ENCODE measurements around the gene KIF1A.

Gene KIF1A

GRCh38 chr2:240752209-240752608 lies 67.8 kb downstream of the KIF1A start:
- Histone ChIP-seq H3K4me1 (ENCODE audit: insufficient read depth, low read length) (no peaks in the 10 kb centered on the region), H3K27me3 (ENCODE audit: insufficient read depth, low read length) (no peaks in the 10 kb centered on the region), H3K4me3 (ENCODE audit: low read length) (no peak overlapping the region), H3K9ac (ENCODE audit: low read depth, low read length) (no peak overlapping the region), H3K36me3 (ENCODE audit: insufficient read depth, low read length) (peaks cover 79% of the 10 kb centered on the region), H3K9me3 (ENCODE audit: insufficient read depth, low read depth, low read length) (no peaks in the 10 kb centered on the region), H3K27ac (ENCODE audit: low read depth, low read length) (no peak overlapping the region)
- 96% methylated on average over 10 of the region's 10 CpGs for WGBS

GRCh38 chr2:240750409-240750808 lies 69.6 kb downstream of the KIF1A start:
- H3K9me3 ChIP-seq (ENCODE audit: insufficient read depth, low read depth, low read length), result no peaks in the 10 kb centered on the region
- H3K4me1 ChIP-seq (ENCODE audit: insufficient read depth, low read length), result no peaks in the 10 kb centered on the region
- no peak overlapping the region for H3K9ac ChIP-seq (ENCODE audit: low read depth, low read length)
- no peaks in the 10 kb centered on the region for H3K27me3 ChIP-seq (ENCODE audit: insufficient read depth, low read length)
- no peak overlapping the region for H3K27ac ChIP-seq (ENCODE audit: low read depth, low read length)
- H3K36me3 ChIP-seq (ENCODE audit: insufficient read depth, low read length), result peaks cover 79% of the 10 kb centered on the region
- 93% methylated on average over 22 of the region's 22 CpGs for WGBS
- H3K4me3 ChIP-seq (ENCODE audit: low read length), result no peak overlapping the region

- H3K9me3 ChIP-seq (ENCODE audit: insufficient read depth, low read depth, low read length), result no peaks in the 10 kb centered on the region
- peaks cover 86% of the 10 kb centered on the region for H3K36me3 ChIP-seq (ENCODE audit: insufficient read depth, low read length)
- no peaks in the 10 kb centered on the region for H3K27me3 ChIP-seq (ENCODE audit: insufficient read depth, low read length)
- no peaks in the 10 kb centered on the region for H3K4me1 ChIP-seq (ENCODE audit: insufficient read depth, low read length)
- H3K27ac ChIP-seq (ENCODE audit: low read depth, low read length), result no peak overlapping the region
- H3K9ac ChIP-seq (ENCODE audit: low read depth, low read length), result no peak overlapping the region
- 91% methylated on average over 7 of the region's 7 CpGs for WGBS
- H3K4me3 ChIP-seq (ENCODE audit: low read length), result no peak overlapping the region
Measured at GRCh38 chr2:240749516-240749915, 70.5 kb downstream of the KIF1A start.

- H3K9me3 ChIP-seq (ENCODE audit: insufficient read depth, low read depth, low read length), result no peaks in the 10 kb centered on the region
- WGBS, result 94% methylated on average over 11 of the region's 11 CpGs
- no peak overlapping the region for H3K27ac ChIP-seq (ENCODE audit: low read depth, low read length)
- no peaks in the 10 kb centered on the region for H3K4me1 ChIP-seq (ENCODE audit: insufficient read depth, low read length)
- peaks cover 89% of the 10 kb centered on the region for H3K36me3 ChIP-seq (ENCODE audit: insufficient read depth, low read length)
- no peaks in the 10 kb centered on the region for H3K27me3 ChIP-seq (ENCODE audit: insufficient read depth, low read length)
- H3K9ac ChIP-seq (ENCODE audit: low read depth, low read length), result no peak overlapping the region
- no peak overlapping the region for H3K4me3 ChIP-seq (ENCODE audit: low read length)
Measured at GRCh38 chr2:240747256-240747655, 72.8 kb downstream of the KIF1A start.

GRCh38 chr2:240746671-240747070 lies 73.3 kb downstream of the KIF1A start:
- H3K4me1 ChIP-seq (ENCODE audit: insufficient read depth, low read length), result no peaks in the 10 kb centered on the region
- no peaks in the 10 kb centered on the region for H3K27me3 ChIP-seq (ENCODE audit: insufficient read depth, low read length)
- H3K4me3 ChIP-seq (ENCODE audit: low read length), result no peak overlapping the region
- H3K9ac ChIP-seq (ENCODE audit: low read depth, low read length), result no peak overlapping the region
- no peak overlapping the region for H3K27ac ChIP-seq (ENCODE audit: low read depth, low read length)
- H3K36me3 ChIP-seq (ENCODE audit: insufficient read depth, low read length), result peaks cover 95% of the 10 kb centered on the region
- 97% methylated on average over 16 of the region's 16 CpGs for WGBS
- H3K9me3 ChIP-seq (ENCODE audit: insufficient read depth, low read depth, low read length), result no peaks in the 10 kb centered on the region

- no peak overlapping the region for H3K27ac ChIP-seq (ENCODE audit: low read depth, low read length)
- no peaks in the 10 kb centered on the region for H3K9me3 ChIP-seq (ENCODE audit: insufficient read depth, low read depth, low read length)
- H3K27me3 ChIP-seq (ENCODE audit: insufficient read depth, low read length), result no peaks in the 10 kb centered on the region
- peaks cover 99% of the 10 kb centered on the region for H3K36me3 ChIP-seq (ENCODE audit: insufficient read depth, low read length)
- no peak overlapping the region for H3K4me3 ChIP-seq (ENCODE audit: low read length)
- no peaks in the 10 kb centered on the region for H3K4me1 ChIP-seq (ENCODE audit: insufficient read depth, low read length)
- no peak overlapping the region for H3K9ac ChIP-seq (ENCODE audit: low read depth, low read length)
- WGBS, result 94% methylated on average over 15 of the region's 15 CpGs
Measured at GRCh38 chr2:240745962-240746361, 74.1 kb downstream of the KIF1A start.

GRCh38 chr2:240745456-240745855 lies 74.6 kb downstream of the KIF1A start:
- H3K4me3 ChIP-seq (ENCODE audit: low read length), result no peak overlapping the region
- WGBS, result 95% methylated on average over 15 of the region's 15 CpGs
- H3K27ac ChIP-seq (ENCODE audit: low read depth, low read length), result no peak overlapping the region
- no peaks in the 10 kb centered on the region for H3K4me1 ChIP-seq (ENCODE audit: insufficient read depth, low read length)
- peaks cover 99% of the 10 kb centered on the region for H3K36me3 ChIP-seq (ENCODE audit: insufficient read depth, low read length)
- no peaks in the 10 kb centered on the region for H3K9me3 ChIP-seq (ENCODE audit: insufficient read depth, low read depth, low read length)
- no peaks in the 10 kb centered on the region for H3K27me3 ChIP-seq (ENCODE audit: insufficient read depth, low read length)
- no peak overlapping the region for H3K9ac ChIP-seq (ENCODE audit: low read depth, low read length)

GRCh38 chr2:240742602-240743095 lies 77.4 kb downstream of the KIF1A start:
- H3K4me1 ChIP-seq (ENCODE audit: insufficient read depth, low read length), result no peaks in the 10 kb centered on the region
- no peak overlapping the region for H3K9ac ChIP-seq (ENCODE audit: low read depth, low read length)
- no peaks in the 10 kb centered on the region for H3K9me3 ChIP-seq (ENCODE audit: insufficient read depth, low read depth, low read length)
- H3K4me3 ChIP-seq (ENCODE audit: low read length), result no peak overlapping the region
- 93% methylated on average over 11 of the region's 13 CpGs for WGBS
- peaks cover 99% of the 10 kb centered on the region for H3K36me3 ChIP-seq (ENCODE audit: insufficient read depth, low read length)
- no peak overlapping the region for H3K27ac ChIP-seq (ENCODE audit: low read depth, low read length)
- no peaks in the 10 kb centered on the region for H3K27me3 ChIP-seq (ENCODE audit: insufficient read depth, low read length)

GRCh38 chr2:240741091-240741490 lies 78.9 kb downstream of the KIF1A start:
- WGBS, result 93% methylated on average over 18 of the region's 18 CpGs
- no peak overlapping the region for H3K9ac ChIP-seq (ENCODE audit: low read depth, low read length)
- no peak overlapping the region for H3K27ac ChIP-seq (ENCODE audit: low read depth, low read length)
- no peaks in the 10 kb centered on the region for H3K27me3 ChIP-seq (ENCODE audit: insufficient read depth, low read length)
- H3K9me3 ChIP-seq (ENCODE audit: insufficient read depth, low read depth, low read length), result no peaks in the 10 kb centered on the region
- H3K36me3 ChIP-seq (ENCODE audit: insufficient read depth, low read length), result peaks cover 99% of the 10 kb centered on the region
- no peak overlapping the region for H3K4me3 ChIP-seq (ENCODE audit: low read length)
- H3K4me1 ChIP-seq (ENCODE audit: insufficient read depth, low read length), result no peaks in the 10 kb centered on the region

GRCh38 chr2:240739797-240740196 lies 80.2 kb downstream of the KIF1A start:
- no peaks in the 10 kb centered on the region for H3K4me1 ChIP-seq (ENCODE audit: insufficient read depth, low read length)
- no peaks in the 10 kb centered on the region for H3K9me3 ChIP-seq (ENCODE audit: insufficient read depth, low read depth, low read length)
- H3K27me3 ChIP-seq (ENCODE audit: insufficient read depth, low read length), result no peaks in the 10 kb centered on the region
- 95% methylated on average over 16 of the region's 16 CpGs for WGBS
- no peak overlapping the region for H3K4me3 ChIP-seq (ENCODE audit: low read length)
- no peak overlapping the region for H3K9ac ChIP-seq (ENCODE audit: low read depth, low read length)
- peaks cover 94% of the 10 kb centered on the region for H3K36me3 ChIP-seq (ENCODE audit: insufficient read depth, low read length)
- H3K27ac ChIP-seq (ENCODE audit: low read depth, low read length), result no peak overlapping the region

GRCh38 chr2:240737958-240738357 lies 82.1 kb downstream of the KIF1A start:
- no peak overlapping the region for H3K9ac ChIP-seq (ENCODE audit: low read depth, low read length)
- no peak overlapping the region for H3K4me3 ChIP-seq (ENCODE audit: low read length)
- no peaks in the 10 kb centered on the region for H3K4me1 ChIP-seq (ENCODE audit: insufficient read depth, low read length)
- H3K27ac ChIP-seq (ENCODE audit: low read depth, low read length), result no peak overlapping the region
- H3K27me3 ChIP-seq (ENCODE audit: insufficient read depth, low read length), result no peaks in the 10 kb centered on the region
- WGBS, result 95% methylated on average over 7 of the region's 7 CpGs
- no peaks in the 10 kb centered on the region for H3K9me3 ChIP-seq (ENCODE audit: insufficient read depth, low read depth, low read length)
- H3K36me3 ChIP-seq (ENCODE audit: insufficient read depth, low read length), result peaks cover 92% of the 10 kb centered on the region

GRCh38 chr2:240737512-240737911 lies 82.5 kb downstream of the KIF1A start:
- H3K9ac ChIP-seq (ENCODE audit: low read depth, low read length), result no peak overlapping the region
- no peaks in the 10 kb centered on the region for H3K4me1 ChIP-seq (ENCODE audit: insufficient read depth, low read length)
- peaks cover 88% of the 10 kb centered on the region for H3K36me3 ChIP-seq (ENCODE audit: insufficient read depth, low read length)
- H3K27me3 ChIP-seq (ENCODE audit: insufficient read depth, low read length), result no peaks in the 10 kb centered on the region
- H3K4me3 ChIP-seq (ENCODE audit: low read length), result no peak overlapping the region
- WGBS, result 94% methylated on average over 5 of the region's 5 CpGs
- no peaks in the 10 kb centered on the region for H3K9me3 ChIP-seq (ENCODE audit: insufficient read depth, low read depth, low read length)
- H3K27ac ChIP-seq (ENCODE audit: low read depth, low read length), result no peak overlapping the region

Measured in HUES64 (cell line).